Breast epithelium (tissue), 3 donors: ENCODE measurements around the gene MYO1D.

ENCODE experiments used
- POLR2A ChIP-seq: fragments of 450-650 bp; IDR thresholded peaks from one replicate; pipeline ENCODE4 v1.6.1; 2016; ENCODE audit warnings: antibody characterized with exemption, mild to moderate bottlenecking, moderate library complexity
- POLR2AphosphoS5 ChIP-seq, 3 donors: sonication (generic); formaldehyde crosslinking; IDR thresholded peaks; one replicate each; pipeline ENCODE4 v1.6.1; 2017; ENCODE audit warnings: antibody characterized with exemption in 3 of 3
- TF ChIP-seq, protein P1 (sequence below), 3 donors: fragments of 450-650 bp; IDR thresholded peaks; one replicate each; pipeline ENCODE4 v1.5.1; 2016 to 2017; ENCODE audit warnings: antibody characterized with exemption in 3 of 3, mild to moderate bottlenecking in 3 of 3, moderate library complexity in 3 of 3

DNA sequence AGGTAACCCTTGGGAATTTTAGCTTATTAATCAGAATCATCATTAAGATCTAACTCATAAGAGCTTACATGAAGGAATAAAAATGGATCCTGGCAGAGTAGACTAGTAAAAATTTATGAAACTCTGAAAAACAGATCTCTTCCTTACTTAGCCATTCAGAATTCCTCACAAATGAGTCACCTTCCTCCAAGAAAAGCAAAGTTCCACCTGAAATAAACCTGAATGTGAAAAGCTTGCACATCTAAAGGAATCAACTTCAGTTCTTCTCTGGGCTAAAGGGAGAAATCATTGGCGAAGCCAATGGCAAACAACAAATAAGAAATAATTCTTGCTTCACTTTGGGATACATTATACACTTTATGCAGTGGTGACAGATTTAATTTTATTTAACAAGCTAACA is 22.7 kb downstream of the MYO1D start:
- TF ChIP-seq POLR2AphosphoS5 (IDR thresholded peaks at IDR 0.05) (no peak), POLR2A (no peak)
- TF ChIP-seq, protein P1, sequence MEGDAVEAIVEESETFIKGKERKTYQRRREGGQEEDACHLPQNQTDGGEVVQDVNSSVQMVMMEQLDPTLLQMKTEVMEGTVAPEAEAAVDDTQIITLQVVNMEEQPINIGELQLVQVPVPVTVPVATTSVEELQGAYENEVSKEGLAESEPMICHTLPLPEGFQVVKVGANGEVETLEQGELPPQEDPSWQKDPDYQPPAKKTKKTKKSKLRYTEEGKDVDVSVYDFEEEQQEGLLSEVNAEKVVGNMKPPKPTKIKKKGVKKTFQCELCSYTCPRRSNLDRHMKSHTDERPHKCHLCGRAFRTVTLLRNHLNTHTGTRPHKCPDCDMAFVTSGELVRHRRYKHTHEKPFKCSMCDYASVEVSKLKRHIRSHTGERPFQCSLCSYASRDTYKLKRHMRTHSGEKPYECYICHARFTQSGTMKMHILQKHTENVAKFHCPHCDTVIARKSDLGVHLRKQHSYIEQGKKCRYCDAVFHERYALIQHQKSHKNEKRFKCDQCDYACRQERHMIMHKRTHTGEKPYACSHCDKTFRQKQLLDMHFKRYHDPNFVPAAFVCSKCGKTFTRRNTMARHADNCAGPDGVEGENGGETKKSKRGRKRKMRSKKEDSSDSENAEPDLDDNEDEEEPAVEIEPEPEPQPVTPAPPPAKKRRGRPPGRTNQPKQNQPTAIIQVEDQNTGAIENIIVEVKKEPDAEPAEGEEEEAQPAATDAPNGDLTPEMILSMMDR (IDR thresholded peaks at IDR 0.05), result no peak
